ENCODE results near the gene ZBTB20. TPM values are rescaled to one million over a fixed set of nuclear protein-coding genes. Genes with fewer than 3 reads are reported as not detected.

Gene ZBTB20
- total and polyA plus RNA-seq, 10 donors: 0.32 to 89.7 (median 71.8) TPM

DNA sequence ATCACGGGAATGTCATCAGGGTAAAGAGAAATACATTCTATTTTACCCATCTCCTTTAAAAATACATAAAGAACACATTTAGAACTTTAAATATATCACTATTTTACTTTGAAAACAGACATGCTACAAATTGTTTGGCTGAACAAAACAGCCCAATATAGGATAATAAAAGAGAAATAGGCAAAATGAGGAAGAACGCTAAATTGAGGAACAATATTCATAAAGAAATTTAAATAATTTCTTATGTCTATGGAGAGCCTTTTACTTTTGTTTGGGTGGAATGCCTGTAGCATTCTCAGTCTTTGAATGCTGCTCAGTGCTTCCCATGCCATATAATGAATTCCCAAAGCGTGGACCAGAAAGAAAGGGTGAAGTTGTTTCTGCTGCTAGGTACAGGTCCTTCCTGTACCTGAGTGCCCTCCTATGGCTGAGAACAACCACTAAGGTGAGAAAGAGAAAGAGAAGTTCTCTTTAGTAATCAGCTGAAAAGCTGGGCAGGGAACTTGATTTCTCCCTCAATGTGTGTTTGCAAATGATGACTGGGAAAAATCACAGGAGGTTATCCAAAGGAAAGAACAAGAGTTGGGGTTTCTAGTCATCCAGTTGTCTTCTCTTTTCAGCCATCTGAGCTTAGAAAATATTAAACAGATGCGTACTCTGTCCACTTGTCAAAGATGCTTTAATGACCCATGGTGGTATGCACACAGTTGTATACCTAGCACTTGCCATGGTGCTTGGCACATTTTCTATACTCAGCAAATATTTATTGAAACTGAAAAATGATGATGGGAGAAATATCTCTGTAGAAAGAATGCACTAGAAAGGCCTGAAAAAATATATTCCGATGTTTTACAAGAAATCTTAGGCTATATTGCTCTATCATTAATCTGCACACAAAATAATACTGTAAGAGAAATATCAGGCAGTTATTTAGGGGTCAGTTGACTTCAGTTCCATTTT is 448.7 kb downstream of the ZBTB20 start:
- Histone ChIP-seq H3K36me3 (no peaks in the 10 kb centered on the region), H3K27me3 (replicated peaks in 1 of 7) (no peaks in the 10 kb centered on the region), H3K27ac (peak overlapping the region in 2 of 8 donors; percentile 27 to 67), H3K4me3 (no peak overlapping the region), H3K4me1 (peaks cover 0 to 25% (median 0%) of the 10 kb centered on the region in 6 donors), H3K9me3 (no peaks in the 10 kb centered on the region)
- intact Hi-C loops (cut with DNase I; ENCODE audit: low total_unique reads): no loop called here
- WGBS, 5 donors: 69 to 84% (median 76%) methylated on average over 5 of the region's 5 CpGs
- no peak for DNase-seq
- no peak for TF ChIP-seq POLR2AphosphoS5 (IDR thresholded peaks at IDR 0.05)
- TF ChIP-seq POLR2A (IDR thresholded peaks at IDR 0.05): no peak
- TF ChIP-seq, protein P1, sequence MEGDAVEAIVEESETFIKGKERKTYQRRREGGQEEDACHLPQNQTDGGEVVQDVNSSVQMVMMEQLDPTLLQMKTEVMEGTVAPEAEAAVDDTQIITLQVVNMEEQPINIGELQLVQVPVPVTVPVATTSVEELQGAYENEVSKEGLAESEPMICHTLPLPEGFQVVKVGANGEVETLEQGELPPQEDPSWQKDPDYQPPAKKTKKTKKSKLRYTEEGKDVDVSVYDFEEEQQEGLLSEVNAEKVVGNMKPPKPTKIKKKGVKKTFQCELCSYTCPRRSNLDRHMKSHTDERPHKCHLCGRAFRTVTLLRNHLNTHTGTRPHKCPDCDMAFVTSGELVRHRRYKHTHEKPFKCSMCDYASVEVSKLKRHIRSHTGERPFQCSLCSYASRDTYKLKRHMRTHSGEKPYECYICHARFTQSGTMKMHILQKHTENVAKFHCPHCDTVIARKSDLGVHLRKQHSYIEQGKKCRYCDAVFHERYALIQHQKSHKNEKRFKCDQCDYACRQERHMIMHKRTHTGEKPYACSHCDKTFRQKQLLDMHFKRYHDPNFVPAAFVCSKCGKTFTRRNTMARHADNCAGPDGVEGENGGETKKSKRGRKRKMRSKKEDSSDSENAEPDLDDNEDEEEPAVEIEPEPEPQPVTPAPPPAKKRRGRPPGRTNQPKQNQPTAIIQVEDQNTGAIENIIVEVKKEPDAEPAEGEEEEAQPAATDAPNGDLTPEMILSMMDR (IDR thresholded peaks at IDR 0.05 in 8 of 11, conservative IDR thresholded peaks at IDR 0.05 in 3 of 11): no peak

DNA sequence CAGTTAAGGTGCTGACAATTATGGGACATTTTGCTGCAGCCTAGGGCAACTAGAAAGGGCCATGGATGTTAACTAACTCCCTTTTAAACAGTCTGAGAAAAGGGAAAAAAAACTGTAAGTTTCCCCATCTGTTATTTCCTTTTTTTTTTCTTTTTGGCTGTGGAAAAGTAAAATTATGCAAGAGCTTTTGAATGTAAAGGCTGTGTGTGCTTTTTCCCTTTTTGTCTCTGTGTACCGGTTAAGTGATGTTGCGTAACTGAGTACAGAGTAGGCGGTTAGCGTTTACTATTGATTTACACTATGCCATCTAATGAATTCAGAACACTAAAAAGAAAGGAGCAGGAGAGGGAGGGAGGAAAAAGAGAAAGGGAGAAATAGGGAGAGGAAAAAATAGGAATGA is 449.7 kb downstream of the ZBTB20 start:
- WGBS, 5 donors: 50 to 85% (median 70%) methylated on average over 4 of the region's 4 CpGs
- Histone ChIP-seq H3K27ac (peak overlapping the region in 2 of 8 donors; percentile 27 to 67), H3K9me3 (no peaks in the 10 kb centered on the region), H3K36me3 (peaks cover 0 to 10% (median 0%) of the 10 kb centered on the region in 6 donors), H3K4me1 (peaks cover 0 to 25% (median 0%) of the 10 kb centered on the region in 6 donors), H3K4me3 (no peak overlapping the region), H3K27me3 (replicated peaks in 1 of 7) (no peaks in the 10 kb centered on the region)
- DNase-seq: no peak
- no peak for TF ChIP-seq POLR2A (IDR thresholded peaks at IDR 0.05)
- TF ChIP-seq, protein P1 (IDR thresholded peaks at IDR 0.05 in 8 of 11, conservative IDR thresholded peaks at IDR 0.05 in 3 of 11): no peak
- TF ChIP-seq POLR2AphosphoS5 (IDR thresholded peaks at IDR 0.05): no peak
- intact Hi-C loops (cut with DNase I; ENCODE audit: low total_unique reads): no loop called here

DNA sequence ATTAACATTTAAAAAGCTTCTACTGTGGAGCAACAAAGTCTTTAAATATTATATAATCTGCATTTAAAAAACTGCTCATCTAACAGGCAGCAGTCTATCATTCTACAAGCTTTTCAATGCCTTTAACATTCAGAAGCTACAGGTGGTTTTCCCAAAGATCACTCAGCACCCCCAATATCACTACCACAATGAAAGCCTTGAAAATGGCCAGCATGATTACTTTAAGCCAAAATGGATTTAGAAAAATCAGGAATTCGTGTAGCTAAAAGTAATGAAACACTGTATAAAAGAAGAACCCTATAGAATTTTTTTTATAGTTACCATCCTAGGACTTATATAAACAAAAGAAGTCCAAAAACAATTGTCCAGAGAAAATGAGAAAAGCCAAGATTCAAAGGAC is 452.8 kb downstream of the ZBTB20 start:
- intact Hi-C loops (cut with DNase I; ENCODE audit: low total_unique reads): no loop called here
- Histone ChIP-seq H3K9me3 (no peaks in the 10 kb centered on the region), H3K27me3 (replicated peaks in 1 of 7) (no peaks in the 10 kb centered on the region), H3K4me1 (peaks cover 0 to 25% (median 0%) of the 10 kb centered on the region in 6 donors), H3K36me3 (peaks cover 0 to 14% (median 0%) of the 10 kb centered on the region in 6 donors), H3K4me3 (no peak overlapping the region), H3K27ac (no peak overlapping the region)
- 91 to 96% (median 94%) methylated on average over 1 of the region's 1 CpG for WGBS, 5 donors
- no peak for DNase-seq
- no peak for TF ChIP-seq POLR2AphosphoS5 (IDR thresholded peaks at IDR 0.05)
- TF ChIP-seq, protein P1 (IDR thresholded peaks at IDR 0.05 in 8 of 11, conservative IDR thresholded peaks at IDR 0.05 in 3 of 11): no peak
- no peak for TF ChIP-seq POLR2A (IDR thresholded peaks at IDR 0.05)

DNA sequence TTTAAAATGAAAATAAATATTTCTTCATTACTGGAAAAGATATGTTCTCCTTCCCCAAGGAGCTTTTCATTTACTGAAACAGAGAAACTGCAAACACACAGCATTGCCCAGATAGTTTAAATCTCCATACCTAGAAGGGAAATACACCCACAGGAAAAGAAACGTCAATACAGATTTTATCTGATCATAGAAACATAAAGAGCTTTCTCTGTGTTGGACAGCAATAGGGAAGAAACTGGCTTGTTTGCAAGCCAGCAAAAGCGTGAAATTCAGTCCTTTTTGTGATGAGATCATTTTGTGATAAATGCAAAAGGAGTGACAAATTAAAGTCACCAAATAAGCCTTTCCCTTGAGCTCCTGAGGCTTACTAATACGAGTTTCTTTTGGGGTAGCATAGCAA is 455.2 kb downstream of the ZBTB20 start:
- Histone ChIP-seq H3K4me3 (no peak overlapping the region), H3K27ac (no peak overlapping the region), H3K4me1 (peaks cover 0 to 10% (median 1%) of the 10 kb centered on the region in 6 donors), H3K36me3 (peaks cover 0 to 14% (median 0%) of the 10 kb centered on the region in 6 donors), H3K27me3 (replicated peaks in 1 of 7) (no peaks in the 10 kb centered on the region), H3K9me3 (no peaks in the 10 kb centered on the region)
- DNase-seq: no peak
- intact Hi-C loops (cut with DNase I; ENCODE audit: low total_unique reads): no loop called here
- TF ChIP-seq POLR2AphosphoS5 (IDR thresholded peaks at IDR 0.05) (no peak), POLR2A (IDR thresholded peaks at IDR 0.05) (no peak)
- TF ChIP-seq, protein P1 (IDR thresholded peaks at IDR 0.05 in 8 of 11, conservative IDR thresholded peaks at IDR 0.05 in 3 of 11): no peak
- WGBS, 5 donors: 61 to 69% (median 65%) methylated on average over 3 of the region's 3 CpGs

All from spleen (tissue), 11 donors.